ENCODE measurements around the gene CYP19A1.

CYP19A1 gene

GRCh38 chr15:51363383-51363782 lies 25.0 kb upstream of the CYP19A1 start:
- Histone ChIP-seq H3K27me3 (replicated peaks; ENCODE audit: control insufficient read depth, insufficient read depth, low read length) (no peaks in the 10 kb centered on the region; the same call in 1 of the 2 replicates), H3K4me3 (replicated peaks; ENCODE audit: low read depth, low read length) (no peak overlapping the region), H3K36me3 (ENCODE audit: control insufficient read depth, insufficient read depth, low read length) (no peaks in the 10 kb centered on the region)
- TF ChIP-seq CTCF (IDR thresholded peaks at IDR 0.05; ENCODE audit: insufficient read depth, low read length, poor library complexity, severe bottlenecking) = no peak
- no peak for DNase-seq (ENCODE audit: extremely low read depth, insufficient read length)

GRCh38 chr15:51359981-51360380 lies 21.6 kb upstream of the CYP19A1 start:
- no peaks in the 10 kb centered on the region for H3K36me3 ChIP-seq (ENCODE audit: control insufficient read depth, insufficient read depth, low read length)
- no peak for TF ChIP-seq CTCF (IDR thresholded peaks at IDR 0.05; ENCODE audit: insufficient read depth, low read length, poor library complexity, severe bottlenecking)
- no peaks in the 10 kb centered on the region; the same call in 1 of the 2 replicates for H3K27me3 ChIP-seq (replicated peaks; ENCODE audit: control insufficient read depth, insufficient read depth, low read length)
- no peak for DNase-seq (ENCODE audit: extremely low read depth, insufficient read length)
- H3K4me3 ChIP-seq (replicated peaks; ENCODE audit: low read depth, low read length) = no peak overlapping the region

GRCh38 chr15:51356983-51357382 lies 18.6 kb upstream of the CYP19A1 start:
- H3K27me3 ChIP-seq (replicated peaks; ENCODE audit: control insufficient read depth, insufficient read depth, low read length) = no peaks in the 10 kb centered on the region; the same call in none of the 2 replicates
- H3K4me3 ChIP-seq (replicated peaks; ENCODE audit: low read depth, low read length) = no peak overlapping the region
- DNase-seq (ENCODE audit: extremely low read depth, insufficient read length) = no peak
- H3K36me3 ChIP-seq (ENCODE audit: control insufficient read depth, insufficient read depth, low read length) = no peaks in the 10 kb centered on the region
- no peak for TF ChIP-seq CTCF (IDR thresholded peaks at IDR 0.05; ENCODE audit: insufficient read depth, low read length, poor library complexity, severe bottlenecking)

DNA sequence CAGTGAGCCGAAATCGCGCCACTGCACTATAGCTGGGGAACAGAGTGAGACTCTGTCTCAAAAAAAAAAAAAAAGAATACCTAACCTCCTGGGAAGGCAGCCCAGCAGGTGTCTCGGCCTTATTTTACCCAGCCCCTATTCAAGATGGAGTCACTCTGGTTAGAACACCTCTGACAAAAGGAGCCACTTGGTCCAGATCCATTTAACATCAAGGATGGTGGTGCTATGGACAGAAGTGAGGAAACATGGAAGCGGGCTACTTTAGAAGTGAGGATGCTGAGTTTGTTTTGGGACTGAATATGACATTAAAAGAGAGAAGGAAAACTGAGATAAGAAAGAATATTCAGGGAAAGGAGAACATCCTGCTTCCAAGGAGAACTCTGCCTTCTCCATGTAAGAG lies 17.8 kb upstream of the CYP19A1 start:
- Histone ChIP-seq H3K27me3 (replicated peaks; ENCODE audit: control insufficient read depth, insufficient read depth, low read length) (peaks cover 1% of the 10 kb centered on the region), H3K36me3 (ENCODE audit: control insufficient read depth, insufficient read depth, low read length) (no peaks in the 10 kb centered on the region), H3K4me3 (replicated peaks; ENCODE audit: low read depth, low read length) (no peak overlapping the region)
- no peak for DNase-seq (ENCODE audit: extremely low read depth, insufficient read length)
- TF ChIP-seq CTCF (IDR thresholded peaks at IDR 0.05; ENCODE audit: insufficient read depth, low read length, poor library complexity, severe bottlenecking) = no peak

- TF ChIP-seq CTCF (IDR thresholded peaks at IDR 0.05; ENCODE audit: insufficient read depth, low read length, poor library complexity, severe bottlenecking) = no peak
- DNase-seq (ENCODE audit: extremely low read depth, insufficient read length) = no peak
- no peaks in the 10 kb centered on the region for H3K36me3 ChIP-seq (ENCODE audit: control insufficient read depth, insufficient read depth, low read length)
- H3K27me3 ChIP-seq (replicated peaks; ENCODE audit: control insufficient read depth, insufficient read depth, low read length) = peaks cover 1% of the 10 kb centered on the region
- no peak overlapping the region for H3K4me3 ChIP-seq (replicated peaks; ENCODE audit: low read depth, low read length)
These were observed 16.7 kb upstream of the CYP19A1 start for GRCh38 chr15:51355096-51355495.

GRCh38 chr15:51353976-51354375 lies 15.6 kb upstream of the CYP19A1 start:
- no peak for TF ChIP-seq CTCF (IDR thresholded peaks at IDR 0.05; ENCODE audit: insufficient read depth, low read length, poor library complexity, severe bottlenecking)
- Histone ChIP-seq H3K4me3 (replicated peaks; ENCODE audit: low read depth, low read length) (no peak overlapping the region), H3K36me3 (ENCODE audit: control insufficient read depth, insufficient read depth, low read length) (no peaks in the 10 kb centered on the region), H3K27me3 (replicated peaks; ENCODE audit: control insufficient read depth, insufficient read depth, low read length) (peaks cover 1% of the 10 kb centered on the region)
- no peak for DNase-seq (ENCODE audit: extremely low read depth, insufficient read length)

All from GM06990 (cell line).